IMR-90 (cell line): Measurements from ENCODE around the gene KANSL1L. TPM values are rescaled to one million over a fixed set of nuclear protein-coding genes. Genes with fewer than 3 reads are reported as not detected.
A peak's percentile ranks its signal among the peaks of the same experiment; 100 is the strongest.

Experiments used
- ATAC-seq: fragments of 200-7000 bp; cut with Tn5 transposase; 2 replicates; pipeline ENCODE4 v1.9.1; 2020; ENCODE audit warnings: low read depth, mild to moderate bottlenecking, moderate library complexity
- BruUV-seq: library from RNA; stranded (reverse); fragments of 400-500 nt; replicated peaks from 2 replicates; lab custom pipeline; 2021; lab: Mats Ljungman, UMichigan
- CTCF ChIA-PET: fragments of 300-600 bp; formaldehyde crosslinking; extraction: SDS; loops from one replicate; lab custom pipeline; 2021; ENCODE audit warnings: antibody characterized with exemption; lab: Yijun Ruan, JAX
- POLR2A ChIA-PET: fragments of 300-600 bp; sonication (Branson Sonifier 250); formaldehyde crosslinking; loops from one replicate; lab custom pipeline; 2022; ENCODE audit warnings: antibody characterized with exemption; ENCODE audit not compliant: unreplicated experiment; lab: Charles Lee
- DNase-seq: peaks from one replicate; pipeline ENCODE4 v3.0.0; 2013
- H2AFZ ChIP-seq: replicated peaks from 2 replicates; pipeline ENCODE3; 2013; ENCODE audit warnings: low read length, mild to moderate bottlenecking; ENCODE audit not compliant: poor library complexity
- H2AK5ac ChIP-seq: 2 replicates; pipeline ENCODE4 v1.6.1; 2013; ENCODE audit warnings: low read depth, low read length, inconsistent platforms
- H2AK9ac ChIP-seq: replicated peaks from 2 replicates; pipeline ENCODE3; 2013; ENCODE audit warnings: mild to moderate bottlenecking, low read depth, low read length, moderate library complexity; ENCODE audit not compliant: poor library complexity
- H2BK120ac ChIP-seq: 2 replicates; pipeline ENCODE4 v1.6.1; 2013; ENCODE audit warnings: low read depth, low read length, inconsistent platforms
- H2BK15ac ChIP-seq: 3 replicates; pipeline ENCODE4 v1.6.1; 2013; ENCODE audit warnings: low read depth, low read length, inconsistent platforms
- H2BK20ac ChIP-seq: 2 replicates; pipeline ENCODE4 v1.6.1; 2013; ENCODE audit warnings: low read depth, mild to moderate bottlenecking, inconsistent platforms, low read length, moderate library complexity
- H2BK5ac ChIP-seq: 2 replicates; pipeline ENCODE4 v1.6.1; 2013; ENCODE audit warnings: mild to moderate bottlenecking, low read depth, low read length, inconsistent platforms; ENCODE audit not compliant: poor library complexity, severe bottlenecking
- H3K14ac ChIP-seq: replicated peaks from 2 replicates; pipeline ENCODE4 v1.6.1; 2013; ENCODE audit warnings: low read depth, low read length, inconsistent platforms
- H3K18ac ChIP-seq: 2 replicates; pipeline ENCODE4 v1.6.1; 2013; ENCODE audit warnings: low read depth, low read length, control low read depth
- H3K23ac ChIP-seq: 2 replicates; pipeline ENCODE4 v1.6.1; 2013; ENCODE audit warnings: low read depth, low read length, inconsistent platforms
- H3K27ac ChIP-seq: 2 replicates; pipeline ENCODE4 v1.5.1; 2013; ENCODE audit warnings: mild to moderate bottlenecking, control low read depth, low read length; ENCODE audit not compliant: insufficient read depth
- H3K27me3 ChIP-seq: 2 replicates; pipeline ENCODE4 v1.6.1; 2013; ENCODE audit warnings: low read length; ENCODE audit not compliant: control insufficient read depth, insufficient read depth
- H3K36me3 ChIP-seq: 2 replicates; pipeline ENCODE4 v1.6.1; 2013; ENCODE audit warnings: low read length, mixed read lengths; ENCODE audit not compliant: control insufficient read depth, insufficient read depth
- H3K4ac ChIP-seq: 2 replicates; pipeline ENCODE4 v1.6.1; 2013; ENCODE audit warnings: low read depth, low read length, inconsistent platforms
- H3K4me1 ChIP-seq: 2 replicates; pipeline ENCODE4 v1.6.1; 2013; ENCODE audit warnings: low read length, mixed read lengths; ENCODE audit not compliant: control insufficient read depth, insufficient read depth
- H3K4me2 ChIP-seq: 2 replicates; pipeline ENCODE4 v1.6.1; 2013; ENCODE audit warnings: low read depth, mild to moderate bottlenecking, control low read depth, low read length, moderate library complexity
- H3K4me3 ChIP-seq: 2 replicates; pipeline ENCODE4 v1.5.1; 2013; ENCODE audit warnings: low read depth, mild to moderate bottlenecking, control low read depth, low read length, moderate library complexity; ENCODE audit not compliant: insufficient read depth
- H3K56ac ChIP-seq: 2 replicates; pipeline ENCODE4 v1.6.1; 2013; ENCODE audit warnings: low read length, inconsistent platforms; ENCODE audit not compliant: insufficient read depth; ENCODE audit errors: extremely low read depth
- H3K79me1 ChIP-seq, 2 experiments: 2 replicates each; pipeline ENCODE4 v1.6.1; 2013; ENCODE audit warnings: low read length in 2 of 2, inconsistent platforms in 1 of 2, low read depth in 1 of 2
- H3K9ac ChIP-seq: 2 replicates; pipeline ENCODE4 v1.6.1; 2013; ENCODE audit warnings: low read depth, low read length, control low read depth
- H3K9me1 ChIP-seq: 2 replicates; pipeline ENCODE4 v1.6.1; 2013; ENCODE audit warnings: low read length, inconsistent platforms; ENCODE audit not compliant: insufficient read depth
- H3K9me3 ChIP-seq: 2 replicates; pipeline ENCODE4 v1.6.1; 2013; ENCODE audit warnings: low read length; ENCODE audit not compliant: control insufficient read depth, insufficient read depth
- H4K20me1 ChIP-seq: 2 replicates; pipeline ENCODE4 v1.6.1; 2013; ENCODE audit warnings: low read length, inconsistent platforms; ENCODE audit not compliant: insufficient read depth
- H4K5ac ChIP-seq: 2 replicates; pipeline ENCODE4 v1.6.1; 2013; ENCODE audit warnings: mild to moderate bottlenecking, low read depth, low read length, control low read depth
- H4K8ac ChIP-seq, 2 experiments: 2 replicates each; pipeline ENCODE4 v1.6.1; 2013; ENCODE audit warnings: low read depth in 2 of 2, low read length in 2 of 2, control low read depth in 1 of 2, inconsistent platforms in 1 of 2
- H4K91ac ChIP-seq: 2 replicates; pipeline ENCODE4 v1.6.1; 2013; ENCODE audit warnings: low read depth, low read length, inconsistent platforms; ENCODE audit not compliant: insufficient read depth
- BHLHE40 ChIP-seq: fragments of 150-350 bp; IDR thresholded peaks from 2 replicates; pipeline ENCODE4 v1.6.1; 2016; ENCODE audit warnings: mild to moderate bottlenecking, low read depth, low read length
- CEBPB ChIP-seq: IDR thresholded peaks from 2 replicates; pipeline ENCODE4 v1.6.1; 2012; ENCODE audit warnings: low read depth, low read length, improper control_type of control experiment
- WGBS, 2 experiments: methylation state at CpG; one replicate each; pipeline versions ENCODE4 v1.1.5 to v1.1.7; 2013; ENCODE audit warnings: missing lambda C conversion rate in 2 of 2; ENCODE audit not compliant: insufficient read length in 1 of 2; ENCODE audit errors: extremely low coverage in 2 of 2; 5-methylcytosine and 5-hydroxymethylcytosine counted together
- dilution Hi-C: fragments of 300-500 bp; cut with HindIII; formaldehyde crosslinking; loops from one replicate; pipeline ENCODE4 v1.14.3; 2018; ENCODE audit warnings: low sequenced_read_pairs; ENCODE audit not compliant: unreplicated experiment
- in situ Hi-C: fragments of 300-500 bp; cut with MboI; formaldehyde crosslinking; loops from 3 replicates; pipeline ENCODE4 v1.14.3; 2019; ENCODE audit warnings: low sequenced_read_pairs, inconsistent platforms, mixed read lengths
- intact Hi-C: fragments of 100-400 bp; cut with micrococcal nuclease; formaldehyde crosslinking; loops from 2 replicates; pipeline ENCODE4 v1.10.0; 2022
- polyA plus RNA-seq, 3 experiments: library from polyadenylated mRNA; depleted of rRNA; stranded (reverse); fragments of >200 nt; gene quantifications; 2 replicates each; pipeline ENCODE4 v1.2.3, GENCODE V29; 2012; ENCODE audit warnings: low replicate concordance in 1 of 3
- total RNA-seq: library from RNA; depleted of rRNA; stranded (reverse); fragments of >200 nt; gene quantifications from 2 replicates; pipeline ENCODE4 v1.2.3, GENCODE V29; 2012; rRNA removed

KANSL1L gene
- total and polyA plus RNA-seq, 2 of the 4 experiments (the other 2 are of a cell fraction): 3.1 to 7.2 TPM

DNA sequence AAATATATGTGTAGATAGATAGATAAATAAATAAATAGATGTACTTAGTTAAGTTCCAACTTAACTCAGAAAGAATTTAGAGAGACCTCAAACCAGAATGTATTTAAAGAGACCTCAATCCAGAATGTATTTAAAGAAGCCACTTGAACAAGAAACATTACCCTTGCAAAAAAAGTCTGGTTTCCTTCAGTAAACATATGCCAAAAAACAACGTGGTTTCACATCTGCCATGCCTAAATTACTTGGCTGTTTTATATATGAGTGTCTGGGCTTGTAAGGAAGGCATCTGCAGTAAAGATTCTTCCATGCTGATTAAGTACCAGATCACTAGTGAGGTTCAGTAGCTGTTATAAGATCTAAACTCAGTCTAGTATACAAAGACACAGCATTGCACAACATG, 197.9 kb downstream of the KANSL1L start:
- TF ChIP-seq CEBPB (0 out of 2 replicates have a peak, but pooled peaks have one; percentile 7), BHLHE40 (no peak)
- Histone ChIP-seq H3K27ac (no peak overlapping the region), H2BK5ac (no peak overlapping the region), H3K79me1 (no peaks in the 10 kb centered on the region), H3K18ac (no peak overlapping the region), H2AFZ (no peak overlapping the region), H2AK9ac (no peak overlapping the region), H3K36me3 (no peaks in the 10 kb centered on the region), H4K8ac (no peak overlapping the region), H3K4me3 (no peak overlapping the region), H3K9me3 (no peaks in the 10 kb centered on the region), H4K5ac (no peak overlapping the region), H4K20me1 (no peaks in the 10 kb centered on the region), H3K4me2 (no peak overlapping the region), H3K23ac (no peak overlapping the region), H2AK5ac (no peak overlapping the region), H3K56ac (no peak overlapping the region), H2BK20ac (no peak overlapping the region), H3K27me3 (no peaks in the 10 kb centered on the region; the same call in 1 of the 2 replicates), H2BK120ac (no peak overlapping the region), H3K4me1 (no peaks in the 10 kb centered on the region), H3K9me1 (no peaks in the 10 kb centered on the region), H3K14ac (no peak overlapping the region), H3K9ac (no peak overlapping the region), H2BK15ac (no peak overlapping the region), H4K91ac (no peak overlapping the region), H3K4ac (no peak overlapping the region)
- DNase-seq (no peak), ATAC-seq (no peak)
- in situ Hi-C loops (loop anchor here (10.0 to 25.0 kb wide), 3 partner anchors 421 to 1586 kb away; no protein-coding TSS in a partner anchor), intact Hi-C loops (no loop called here), dilution Hi-C loops (no loop called here)
- ChIA-PET POLR2A (no interaction called here), CTCF (interaction anchor here (1.5 kb wide), 1 partner anchor 223 kb away, joined by 6 read pairs; no protein-coding TSS in a partner anchor)
- WGBS, 2 experiments: no CpG with 5 or more reads among the region's 1 CpG
- no TSS peak for BruUV-seq

Other genes with a start within 250 kb of the KANSL1L start
- gene RPE, start 168.8 kb downstream of the KANSL1L start, total RNA-seq: 114 and 339 TPM in 2 replicates
- gene RPE, start 168.8 kb downstream of the KANSL1L start, polyA plus RNA-seq (2012; rRNA removed): 55.3 and 66.7 TPM in 2 replicates
- gene ACADL, start 54.0 kb upstream of the KANSL1L start, total RNA-seq: not detected in 2 replicates
- not detected in 2 replicates for gene ACADL, start 54.0 kb upstream of the KANSL1L start, polyA plus RNA-seq (2012; rRNA removed)
- gene MYL1, start 143.8 kb upstream of the KANSL1L start, total RNA-seq: not detected in 2 replicates
- gene MYL1, start 143.8 kb upstream of the KANSL1L start, polyA plus RNA-seq (2012; rRNA removed): not detected in 2 replicates